ENCODE measurements around the gene NRG3. TPM values are rescaled to one million over a fixed set of nuclear protein-coding genes. Genes with fewer than 3 reads are reported as not detected.
"Not testable (repeated sequence)": the region's sequence is repeated elsewhere in the genome, so short reads cannot be mapped to it uniquely, and the experiment has no call there.

The NRG3 gene
- total RNA-seq, 1 experiment from 2014 or later = not detected

GRCh38 chr10:82643601-82644000, 768.6 kb downstream of the NRG3 start:
- no peak for DNase-seq
- no peak overlapping the region for H3K4me3 ChIP-seq
- no peaks in the 10 kb centered on the region for H3K27me3 ChIP-seq
- no peaks in the 10 kb centered on the region for H3K36me3 ChIP-seq
- H3K9me3 ChIP-seq = no peaks in the 10 kb centered on the region

GRCh38 chr10:82645221-82645620, 770.2 kb downstream of the NRG3 start:
- Histone ChIP-seq H3K36me3 (no peaks in the 10 kb centered on the region), H3K9me3 (no peaks in the 10 kb centered on the region), H3K27me3 (no peaks in the 10 kb centered on the region), H3K4me3 (no peak overlapping the region)
- DNase-seq = no peak

GRCh38 chr10:82653244-82654155, 778.5 kb downstream of the NRG3 start:
- no peak for DNase-seq
- no peaks in the 10 kb centered on the region for H3K9me3 ChIP-seq
- H3K36me3 ChIP-seq = no peaks in the 10 kb centered on the region
- H3K27me3 ChIP-seq = no peaks in the 10 kb centered on the region
- H3K4me3 ChIP-seq = no peak overlapping the region

GRCh38 chr10:82660205-82660604, 785.2 kb downstream of the NRG3 start:
- no peak for DNase-seq
- H3K27me3 ChIP-seq = no peaks in the 10 kb centered on the region
- H3K9me3 ChIP-seq = no peaks in the 10 kb centered on the region

GRCh38 chr10:82660986-82661385, 786.0 kb downstream of the NRG3 start:
- Histone ChIP-seq H3K9me3 (no peaks in the 10 kb centered on the region), H3K36me3 (no peaks in the 10 kb centered on the region), H3K27me3 (no peaks in the 10 kb centered on the region), H3K4me3 (no peak overlapping the region)
- DNase-seq = no peak

More at GRCh38 chr10:82660205-82660604, 785.2 kb downstream of the NRG3 start:
- no peak overlapping the region for H3K4me3 ChIP-seq
- H3K36me3 ChIP-seq = no peaks in the 10 kb centered on the region

GRCh38 chr10:82661701-82662100, 786.7 kb downstream of the NRG3 start:
- H3K9me3 ChIP-seq = no peaks in the 10 kb centered on the region
- no peak overlapping the region for H3K4me3 ChIP-seq
- no peak for DNase-seq
- H3K36me3 ChIP-seq = no peaks in the 10 kb centered on the region
- no peaks in the 10 kb centered on the region for H3K27me3 ChIP-seq

GRCh38 chr10:82668221-82668895, 793.4 kb downstream of the NRG3 start:
- H3K4me3 ChIP-seq = no peak overlapping the region
- no peaks in the 10 kb centered on the region for H3K9me3 ChIP-seq
- no peaks in the 10 kb centered on the region for H3K27me3 ChIP-seq
- peak; percentile 12 for DNase-seq
- no peaks in the 10 kb centered on the region for H3K36me3 ChIP-seq

GRCh38 chr10:82674036-82674435, 799.0 kb downstream of the NRG3 start:
- Histone ChIP-seq H3K4me3 (no peak overlapping the region), H3K27me3 (no peaks in the 10 kb centered on the region), H3K36me3 (no peaks in the 10 kb centered on the region), H3K9me3 (no peaks in the 10 kb centered on the region)
- DNase-seq = no peak

- DNase-seq, H3K4me3 ChIP-seq, H3K36me3 ChIP-seq, H3K27me3 ChIP-seq, H3K9me3 ChIP-seq: not testable (repeated sequence)
Measured at GRCh38 chr10:82677932-82678331, 802.9 kb downstream of the NRG3 start.

GRCh38 chr10:82678451-82678850, 803.5 kb downstream of the NRG3 start:
- not testable (repeated sequence) for H3K27me3 ChIP-seq, DNase-seq, H3K4me3 ChIP-seq, H3K36me3 ChIP-seq, H3K9me3 ChIP-seq

GRCh38 chr10:82680608-82681007, 805.6 kb downstream of the NRG3 start:
- Histone ChIP-seq H3K36me3 (no peaks in the 10 kb centered on the region), H3K9me3 (no peaks in the 10 kb centered on the region), H3K27me3 (no peaks in the 10 kb centered on the region), H3K4me3 (no peak overlapping the region)
- no peak for DNase-seq

- no peaks in the 10 kb centered on the region for H3K27me3 ChIP-seq
- H3K4me3 ChIP-seq = no peak overlapping the region
- no peaks in the 10 kb centered on the region for H3K9me3 ChIP-seq
- no peak for DNase-seq
- H3K36me3 ChIP-seq = no peaks in the 10 kb centered on the region
Measured at GRCh38 chr10:82683945-82684344, 809.0 kb downstream of the NRG3 start.

- no peak for DNase-seq
- H3K9me3 ChIP-seq = no peaks in the 10 kb centered on the region
- H3K4me3 ChIP-seq = no peak overlapping the region
- H3K36me3 ChIP-seq = no peaks in the 10 kb centered on the region
- H3K27me3 ChIP-seq = no peaks in the 10 kb centered on the region
Measured at GRCh38 chr10:82685087-82685486, 810.1 kb downstream of the NRG3 start.

GRCh38 chr10:82691211-82691610, 816.2 kb downstream of the NRG3 start:
- peak; percentile 23 for DNase-seq
- Histone ChIP-seq H3K4me3 (no peak overlapping the region), H3K9me3 (no peaks in the 10 kb centered on the region), H3K27me3 (no peaks in the 10 kb centered on the region), H3K36me3 (no peaks in the 10 kb centered on the region)

GRCh38 chr10:82692458-82692857, 817.5 kb downstream of the NRG3 start:
- no peak overlapping the region for H3K4me3 ChIP-seq
- H3K36me3 ChIP-seq = no peaks in the 10 kb centered on the region
- no peaks in the 10 kb centered on the region for H3K27me3 ChIP-seq
- no peak for DNase-seq
- no peaks in the 10 kb centered on the region for H3K9me3 ChIP-seq

- H3K9me3 ChIP-seq = no peaks in the 10 kb centered on the region
- no peak for DNase-seq
- no peak overlapping the region for H3K4me3 ChIP-seq
- no peaks in the 10 kb centered on the region for H3K27me3 ChIP-seq
- no peaks in the 10 kb centered on the region for H3K36me3 ChIP-seq
Measured at GRCh38 chr10:82721831-82722230, 846.8 kb downstream of the NRG3 start.

- no peaks in the 10 kb centered on the region for H3K9me3 ChIP-seq
- DNase-seq = no peak
- no peak overlapping the region for H3K4me3 ChIP-seq
- no peaks in the 10 kb centered on the region for H3K27me3 ChIP-seq
- no peaks in the 10 kb centered on the region for H3K36me3 ChIP-seq
Measured at GRCh38 chr10:82722273-82722672, 847.3 kb downstream of the NRG3 start.

- H3K9me3 ChIP-seq = no peaks in the 10 kb centered on the region
- no peak for DNase-seq
- no peaks in the 10 kb centered on the region for H3K36me3 ChIP-seq
- peaks cover 2% of the 10 kb centered on the region; the same call in 1 of the 2 replicates for H3K27me3 ChIP-seq
- H3K4me3 ChIP-seq = no peak overlapping the region
Measured at GRCh38 chr10:82736305-82736704, 861.3 kb downstream of the NRG3 start.

Data from MG63 (cell line).